HEK293 (cell line): ENCODE measurements around the gene IL16.
A peak's percentile ranks its signal among the peaks of the same experiment; 100 is the strongest.

Experiments
- CTCF ChIA-PET: fragments of 350-600 bp; formaldehyde crosslinking; extraction: SDS; loops from one replicate; lab custom pipeline; 2021; ENCODE audit warnings: antibody characterized with exemption; lab: Yijun Ruan, JAX
- POLR2A ChIA-PET: fragments of 300-600 bp; formaldehyde crosslinking; extraction: SDS; loops from one replicate; lab custom pipeline; 2020; ENCODE audit warnings: antibody characterized with exemption, inconsistent platforms; lab: Yijun Ruan, JAX
- H3K27ac ChIP-seq: fragments of 200-500 bp; sonication (Bioruptor generic); 2 replicates; pipeline ENCODE4 v1.5.1; 2014; ENCODE audit warnings: low read depth, low read length, control low read depth, inconsistent platforms; ENCODE audit errors: extremely low read depth
- H3K36me3 ChIP-seq, 2 experiments: fragments of 200-500 bp in 1 of 2; sonication (Bioruptor generic) in 1 of 2; 1 replicate in 1 of 2; 2 replicates in 1 of 2; pipeline ENCODE4 v1.5.1; 2014 to 2017; ENCODE audit warnings: inconsistent platforms in 2 of 2, low read length in 2 of 2; ENCODE audit not compliant: control insufficient read depth in 2 of 2, insufficient read depth in 1 of 2
- H3K4me1 ChIP-seq: fragments of 200-500 bp; sonication (Bioruptor generic); 2 replicates; pipeline ENCODE4 v1.5.1; 2014; ENCODE audit warnings: mild to moderate bottlenecking, low read length, inconsistent platforms; ENCODE audit not compliant: control insufficient read depth, insufficient read depth
- H3K4me3 ChIP-seq: 2 replicates; pipeline ENCODE4 v1.5.1; 2011; ENCODE audit warnings: low read depth, mild to moderate bottlenecking, control low read depth, low read length, moderate library complexity
- H3K9me3 ChIP-seq: fragments of 200-500 bp; sonication (Bioruptor generic); 2 replicates; pipeline ENCODE4 v1.5.1; 2014; ENCODE audit warnings: low read depth, low read length, inconsistent platforms; ENCODE audit not compliant: control insufficient read depth, insufficient read depth
- BCL11A ChIP-seq: fragments of 450-650 bp; formaldehyde crosslinking; IDR thresholded peaks from 2 replicates; pipeline ENCODE4 v1.5.1; 2016; ENCODE audit warnings: low read depth, missing biosample characterization, missing genetic modification characterization
- MEIS1 ChIP-seq: sonication (generic); formaldehyde crosslinking; IDR thresholded peaks from 2 replicates; pipeline ENCODE4 v1.8.1; 2022; ENCODE audit warnings: missing genetic modification reagents, mild to moderate bottlenecking, borderline replicate concordance
- SP7 ChIP-seq: fragments of 450-650 bp; formaldehyde crosslinking; IDR thresholded peaks from 2 replicates; pipeline ENCODE4 v1.5.1; 2016; ENCODE audit warnings: missing biosample characterization, missing genetic modification characterization
- ZFHX2 ChIP-seq: fragments of 450-650 bp; formaldehyde crosslinking; conservative IDR thresholded peaks from 2 replicates; pipeline ENCODE4 v1.5.1; 2016; ENCODE audit warnings: missing biosample characterization, missing genetic modification characterization
- ZNF140 ChIP-seq: fragments of 450-650 bp; formaldehyde crosslinking; IDR thresholded peaks from 2 replicates; pipeline ENCODE4 v1.5.1; 2016; ENCODE audit warnings: missing biosample characterization, missing genetic modification characterization
- ZNF148 ChIP-seq: fragments of 450-650 bp; formaldehyde crosslinking; IDR thresholded peaks from 2 replicates; pipeline ENCODE4 v1.5.0; 2017; ENCODE audit warnings: missing biosample characterization, missing genetic modification characterization, borderline replicate concordance
- ZNF350 ChIP-seq: fragments of 450-650 bp; formaldehyde crosslinking; IDR thresholded peaks from 2 replicates; pipeline ENCODE4 v1.5.0; 2017; ENCODE audit warnings: missing biosample characterization, mild to moderate bottlenecking, missing genetic modification characterization
- ZNF426 ChIP-seq: fragments of 450-650 bp; formaldehyde crosslinking; IDR thresholded peaks from 2 replicates; pipeline ENCODE4 v1.5.1; 2017; ENCODE audit warnings: missing biosample characterization, missing genetic modification characterization, mild to moderate bottlenecking, inconsistent platforms, moderate library complexity
- ZNF521 ChIP-seq: fragments of 450-650 bp; formaldehyde crosslinking; IDR thresholded peaks from 2 replicates; pipeline ENCODE4 v1.5.1; 2017; ENCODE audit warnings: missing biosample characterization, mild to moderate bottlenecking, missing genetic modification characterization
- ZNF561 ChIP-seq: fragments of 450-650 bp; IDR thresholded peaks from 2 replicates; pipeline ENCODE4 v1.5.1; 2018; ENCODE audit warnings: missing biosample characterization, missing genetic modification characterization, borderline replicate concordance
- ZNF585B ChIP-seq: fragments of 450-650 bp; formaldehyde crosslinking; IDR thresholded peaks from 2 replicates; pipeline ENCODE4 v1.5.1; 2016; ENCODE audit warnings: missing biosample characterization, missing genetic modification characterization
- ZNF626 ChIP-seq: fragments of 450-650 bp; sonication (Bioruptor Pico); formaldehyde crosslinking; IDR thresholded peaks from 2 replicates; pipeline ENCODE4 v1.5.1; 2018; ENCODE audit warnings: missing biosample characterization, missing genetic modification characterization, inconsistent platforms
- ZNF660 ChIP-seq: fragments of 450-650 bp; IDR thresholded peaks from 2 replicates; pipeline ENCODE4 v1.5.1; 2018; ENCODE audit warnings: missing biosample characterization, mild to moderate bottlenecking, missing genetic modification characterization
- ZNF664 ChIP-seq: fragments of 450-650 bp; formaldehyde crosslinking; IDR thresholded peaks from 2 replicates; pipeline ENCODE4 v1.5.1; 2016; ENCODE audit warnings: missing biosample characterization, missing genetic modification characterization
- ZNF768 ChIP-seq: fragments of 450-650 bp; formaldehyde crosslinking; IDR thresholded peaks from 2 replicates; pipeline ENCODE4 v1.5.1; 2018; ENCODE audit warnings: missing biosample characterization, mild to moderate bottlenecking, missing genetic modification characterization
- ZNF785 ChIP-seq: fragments of 450-650 bp; formaldehyde crosslinking; IDR thresholded peaks from 2 replicates; pipeline ENCODE4 v1.5.1; 2016; ENCODE audit warnings: missing biosample characterization, missing genetic modification characterization
- TF ChIP-seq, protein P1 (sequence below): fragments of 450-650 bp; formaldehyde crosslinking; IDR thresholded peaks from 2 replicates; pipeline ENCODE4 v1.5.1; 2016; ENCODE audit warnings: missing biosample characterization, missing genetic modification characterization, borderline replicate concordance

IL16 gene

GRCh38 chr15:81356252-81356651 is 159.6 kb downstream of the IL16 start:
- no peaks in the 10 kb centered on the region for H3K9me3 ChIP-seq
- CTCF ChIA-PET = interaction anchor here (0.6 to 1.9 kb wide), 6 partner anchors 12 to 248 kb away, joined by 3 to 6 read pairs (median 3); no protein-coding TSS in a partner anchor
- TF ChIP-seq ZNF521 (no peak), ZNF148 (tag by site-specific recombination) (no peak), BCL11A (no peak), MEIS1 (no peak), ZNF426 (tag by site-specific recombination) (no peak), ZNF140 (tag by site-specific recombination) (no peak), ZNF768 (tag by site-specific recombination) (no peak), ZNF664 (no peak), ZNF585B (tag by site-specific recombination) (no peak), ZNF785 (tag by site-specific recombination) (no peak), ZNF626 (no peak), SP7 (tag by site-specific recombination) (no peak), ZNF561 (tag by site-specific recombination) (no peak)
- TF ChIP-seq, protein P1, sequence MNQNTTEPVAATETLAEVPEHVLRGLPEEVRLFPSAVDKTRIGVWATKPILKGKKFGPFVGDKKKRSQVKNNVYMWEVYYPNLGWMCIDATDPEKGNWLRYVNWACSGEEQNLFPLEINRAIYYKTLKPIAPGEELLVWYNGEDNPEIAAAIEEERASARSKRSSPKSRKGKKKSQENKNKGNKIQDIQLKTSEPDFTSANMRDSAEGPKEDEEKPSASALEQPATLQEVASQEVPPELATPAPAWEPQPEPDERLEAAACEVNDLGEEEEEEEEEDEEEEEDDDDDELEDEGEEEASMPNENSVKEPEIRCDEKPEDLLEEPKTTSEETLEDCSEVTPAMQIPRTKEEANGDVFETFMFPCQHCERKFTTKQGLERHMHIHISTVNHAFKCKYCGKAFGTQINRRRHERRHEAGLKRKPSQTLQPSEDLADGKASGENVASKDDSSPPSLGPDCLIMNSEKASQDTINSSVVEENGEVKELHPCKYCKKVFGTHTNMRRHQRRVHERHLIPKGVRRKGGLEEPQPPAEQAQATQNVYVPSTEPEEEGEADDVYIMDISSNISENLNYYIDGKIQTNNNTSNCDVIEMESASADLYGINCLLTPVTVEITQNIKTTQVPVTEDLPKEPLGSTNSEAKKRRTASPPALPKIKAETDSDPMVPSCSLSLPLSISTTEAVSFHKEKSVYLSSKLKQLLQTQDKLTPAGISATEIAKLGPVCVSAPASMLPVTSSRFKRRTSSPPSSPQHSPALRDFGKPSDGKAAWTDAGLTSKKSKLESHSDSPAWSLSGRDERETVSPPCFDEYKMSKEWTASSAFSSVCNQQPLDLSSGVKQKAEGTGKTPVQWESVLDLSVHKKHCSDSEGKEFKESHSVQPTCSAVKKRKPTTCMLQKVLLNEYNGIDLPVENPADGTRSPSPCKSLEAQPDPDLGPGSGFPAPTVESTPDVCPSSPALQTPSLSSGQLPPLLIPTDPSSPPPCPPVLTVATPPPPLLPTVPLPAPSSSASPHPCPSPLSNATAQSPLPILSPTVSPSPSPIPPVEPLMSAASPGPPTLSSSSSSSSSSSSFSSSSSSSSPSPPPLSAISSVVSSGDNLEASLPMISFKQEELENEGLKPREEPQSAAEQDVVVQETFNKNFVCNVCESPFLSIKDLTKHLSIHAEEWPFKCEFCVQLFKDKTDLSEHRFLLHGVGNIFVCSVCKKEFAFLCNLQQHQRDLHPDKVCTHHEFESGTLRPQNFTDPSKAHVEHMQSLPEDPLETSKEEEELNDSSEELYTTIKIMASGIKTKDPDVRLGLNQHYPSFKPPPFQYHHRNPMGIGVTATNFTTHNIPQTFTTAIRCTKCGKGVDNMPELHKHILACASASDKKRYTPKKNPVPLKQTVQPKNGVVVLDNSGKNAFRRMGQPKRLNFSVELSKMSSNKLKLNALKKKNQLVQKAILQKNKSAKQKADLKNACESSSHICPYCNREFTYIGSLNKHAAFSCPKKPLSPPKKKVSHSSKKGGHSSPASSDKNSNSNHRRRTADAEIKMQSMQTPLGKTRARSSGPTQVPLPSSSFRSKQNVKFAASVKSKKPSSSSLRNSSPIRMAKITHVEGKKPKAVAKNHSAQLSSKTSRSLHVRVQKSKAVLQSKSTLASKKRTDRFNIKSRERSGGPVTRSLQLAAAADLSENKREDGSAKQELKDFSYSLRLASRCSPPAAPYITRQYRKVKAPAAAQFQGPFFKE (tag by site-specific recombination) = no peak
- H3K27ac ChIP-seq = no peak overlapping the region
- POLR2A ChIA-PET = interaction anchor here (1.1 kb wide), 1 partner anchor 32 kb away, joined by 4 read pairs; the partner anchor contains the start of gene STARD5
- H3K4me1 ChIP-seq = 0 out of 2 replicates have a peak, but pooled peaks cover 3% of the 10 kb centered on the region
- no peaks in the 10 kb centered on the region for H3K36me3 ChIP-seq
- no peak overlapping the region for H3K4me3 ChIP-seq

GRCh38 chr15:81357180-81357686 is 160.6 kb downstream of the IL16 start:
- CTCF ChIA-PET = interaction anchor here (0.7 to 1.9 kb wide), 5 partner anchors 16 to 256 kb away, joined by 3 to 6 read pairs (median 3); no protein-coding TSS in a partner anchor
- no peaks in the 10 kb centered on the region for H3K9me3 ChIP-seq
- 0 out of 2 replicates have a peak, but pooled peaks cover 3% of the 10 kb centered on the region for H3K4me1 ChIP-seq
- POLR2A ChIA-PET = no interaction called here
- H3K36me3 ChIP-seq = no peaks in the 10 kb centered on the region
- 0 out of 2 replicates have a peak, but pooled peaks have one; percentile 24 for TF ChIP-seq ZNF350 (tag by site-specific recombination)
- TF ChIP-seq ZFHX2 (tag by site-specific recombination) = 0 out of 2 replicates have a peak, but pooled peaks have one; percentile 11
- no peak for TF ChIP-seq ZNF660 (tag by site-specific recombination)
- H3K4me3 ChIP-seq = no peak overlapping the region
- no peak overlapping the region for H3K27ac ChIP-seq
